GM21619 (cell line): ENCODE measurements around the gene C6orf89.
"Not testable (repeated sequence)": the region's sequence is repeated elsewhere in the genome, so short reads cannot be mapped to it uniquely, and the experiment has no call there.

Experiments
- ATAC-seq: cut with Tn5 transposase; IDR thresholded peaks from one replicate; pipeline ENCODE4 v1.9.1; 2021; ENCODE audit not compliant: unreplicated experiment

C6orf89 gene

DNA sequence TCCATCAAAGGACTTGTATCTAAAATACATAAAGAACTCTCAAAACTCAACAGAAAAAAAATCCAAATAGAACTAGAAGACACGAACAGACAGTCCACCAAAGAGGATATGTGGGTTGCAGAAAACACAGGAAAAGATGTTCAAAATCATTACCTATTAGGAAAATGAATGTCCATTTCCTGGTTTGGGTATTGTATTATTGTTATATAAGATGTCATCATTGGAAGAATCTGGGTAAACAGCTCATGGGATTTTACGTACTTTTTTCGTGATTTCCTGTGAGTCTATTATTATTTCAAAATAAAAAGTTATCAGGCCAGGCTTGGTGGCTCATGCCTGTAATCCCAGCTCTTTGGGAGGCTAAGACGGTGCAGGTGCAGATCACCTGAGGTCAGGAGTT is 59.5 kb downstream of the C6orf89 start:
- no peak for ATAC-seq

DNA sequence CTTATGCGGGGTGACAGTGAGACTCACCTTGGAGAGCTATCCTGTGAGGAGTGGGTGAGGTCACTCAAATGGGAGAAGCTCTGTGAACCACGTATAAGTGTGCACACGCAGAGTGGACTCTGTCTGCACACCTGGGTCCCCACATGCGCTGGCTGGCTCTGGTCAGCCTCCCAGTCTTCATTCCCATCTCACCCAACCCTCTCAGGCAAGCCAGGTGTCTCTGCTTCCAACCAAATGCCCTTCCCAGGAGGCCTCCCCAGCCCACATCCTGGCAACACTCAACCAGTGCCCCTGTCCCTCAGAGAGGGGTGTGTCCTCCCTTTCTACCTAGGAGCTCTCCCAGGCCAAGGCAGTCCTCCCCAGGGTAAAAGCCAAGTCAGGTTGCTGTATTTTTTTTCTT is 60.8 kb downstream of the C6orf89 start:
- ATAC-seq: no peak

DNA sequence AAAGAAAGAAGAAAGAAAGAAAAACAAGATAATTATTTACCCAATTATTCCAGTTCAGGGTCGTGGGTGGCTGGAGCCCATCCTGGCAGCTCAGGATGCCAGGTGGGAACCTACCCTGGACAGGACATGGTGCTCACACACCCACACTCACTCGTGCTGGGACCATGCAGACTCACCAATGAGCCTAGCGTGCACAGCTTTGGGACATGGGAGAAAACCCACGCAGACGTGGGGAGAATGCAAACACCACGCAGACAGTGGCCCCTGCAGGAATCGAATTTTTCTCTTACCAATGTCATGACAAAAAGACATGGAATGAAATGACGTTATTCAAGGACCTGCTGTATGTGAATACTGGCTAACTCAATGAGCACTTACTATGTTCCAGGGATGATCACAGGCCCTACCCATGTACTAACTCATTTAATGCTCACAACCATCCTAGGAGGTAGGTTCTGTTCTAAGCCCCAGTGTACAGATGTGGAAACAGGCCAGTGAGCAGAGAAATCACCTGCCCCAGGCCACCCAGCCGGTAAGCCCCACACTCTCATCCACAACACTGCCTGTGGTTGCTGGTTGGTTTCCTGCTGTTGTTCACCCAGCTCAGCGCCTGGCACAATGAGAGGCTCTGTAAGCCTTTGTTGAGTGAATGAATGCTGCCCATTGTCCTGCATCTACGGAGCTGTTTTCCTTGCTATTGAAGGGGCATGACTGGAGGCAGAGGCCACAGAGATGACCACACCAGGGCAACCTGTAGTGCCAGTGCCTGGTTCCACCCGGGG is 62.0 kb downstream of the C6orf89 start:
- no peak for ATAC-seq

DNA sequence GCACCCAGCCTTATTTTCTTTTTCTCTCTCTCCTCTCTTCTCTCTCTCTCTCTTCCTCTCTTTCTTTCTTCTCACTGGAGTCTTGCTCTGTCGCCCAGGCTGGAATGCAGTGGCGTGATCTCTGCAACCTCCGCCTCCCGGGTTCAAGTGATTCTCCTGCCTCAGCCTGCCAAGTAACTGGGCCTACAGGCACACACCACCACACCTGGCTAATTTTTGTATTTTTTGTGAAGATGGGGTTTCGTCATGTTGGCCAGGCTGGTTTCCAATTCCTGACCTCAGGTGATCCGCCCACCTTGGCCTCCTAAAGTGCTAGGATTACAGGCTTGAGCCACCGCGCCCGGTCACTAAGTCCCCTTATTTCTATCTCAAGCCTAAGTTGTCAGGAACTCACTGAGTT is 63.3 kb downstream of the C6orf89 start:
- ATAC-seq: not testable (repeated sequence)

DNA sequence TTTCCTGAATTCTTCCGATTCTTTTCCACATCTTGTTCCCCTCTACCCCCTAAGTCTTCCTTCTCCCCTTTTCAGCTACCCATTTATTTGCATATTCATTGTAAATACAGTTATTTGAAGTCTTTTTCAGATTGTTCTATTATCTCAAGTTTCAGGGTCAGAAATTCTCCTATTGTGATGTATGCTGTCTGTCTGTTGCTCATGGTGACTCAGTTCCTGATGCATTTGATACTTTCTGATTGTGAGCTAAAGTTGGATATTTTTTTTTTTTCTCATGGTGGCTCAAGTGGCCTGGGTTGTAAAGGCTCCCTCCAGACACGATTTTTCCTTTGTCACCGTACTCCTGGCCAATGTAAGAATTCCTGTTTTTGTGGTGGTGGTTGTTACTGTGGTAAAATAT is 63.9 kb downstream of the C6orf89 start:
- no peak for ATAC-seq

DNA sequence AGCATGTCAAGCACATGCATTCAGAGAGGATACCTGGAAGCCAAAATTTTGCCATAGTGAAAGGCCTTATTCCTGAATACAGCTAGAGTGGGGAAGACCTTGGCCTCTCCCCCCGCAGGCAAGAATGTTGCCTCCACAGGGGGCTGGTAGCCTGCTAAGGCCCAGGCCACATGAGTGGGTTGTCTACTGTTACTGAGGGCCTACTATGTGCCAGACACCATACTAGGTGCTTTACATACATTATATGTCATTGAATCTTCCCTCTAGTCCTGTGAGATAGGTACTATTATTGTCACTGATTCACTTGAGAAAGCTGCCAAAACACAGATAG is 68.1 kb downstream of the C6orf89 start:
- no peak for ATAC-seq

DNA sequence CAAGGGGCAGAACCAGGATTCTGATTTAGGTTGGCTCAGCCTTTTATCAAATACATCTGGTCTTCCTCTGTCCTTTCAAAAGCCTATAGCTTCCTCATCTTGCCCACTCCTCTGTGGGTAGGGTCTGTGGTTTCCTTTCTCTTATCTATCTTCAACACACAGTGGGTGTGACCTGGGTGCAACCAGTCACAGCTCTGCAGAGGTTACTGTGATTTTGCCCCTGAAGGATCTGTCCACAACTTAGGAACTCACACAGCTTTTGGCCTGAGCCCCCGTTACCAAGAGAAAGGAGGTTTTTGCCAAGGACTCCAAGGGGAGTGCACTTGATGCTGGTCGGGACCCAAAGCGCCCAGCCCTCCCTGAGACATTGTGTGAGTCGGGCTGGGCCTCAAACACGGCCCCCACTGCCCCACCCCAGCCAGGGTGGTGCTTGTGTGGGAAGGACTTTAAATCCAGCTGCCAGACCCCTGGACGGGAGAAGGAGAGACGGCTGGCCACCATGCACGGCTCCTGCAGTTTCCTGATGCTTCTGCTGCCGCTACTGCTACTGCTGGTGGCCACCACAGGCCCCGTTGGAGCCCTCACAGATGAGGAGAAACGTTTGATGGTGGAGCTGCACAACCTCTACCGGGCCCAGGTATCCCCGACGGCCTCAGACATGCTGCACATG is 68.6 kb downstream of the C6orf89 start, which contains the start of gene PI16:
TSS of gene PI16 (plus strand) at position 477 of the 670 bp plus-strand sequence. CDS start at position 500, 23 bp downstream.
- no peak for ATAC-seq

DNA sequence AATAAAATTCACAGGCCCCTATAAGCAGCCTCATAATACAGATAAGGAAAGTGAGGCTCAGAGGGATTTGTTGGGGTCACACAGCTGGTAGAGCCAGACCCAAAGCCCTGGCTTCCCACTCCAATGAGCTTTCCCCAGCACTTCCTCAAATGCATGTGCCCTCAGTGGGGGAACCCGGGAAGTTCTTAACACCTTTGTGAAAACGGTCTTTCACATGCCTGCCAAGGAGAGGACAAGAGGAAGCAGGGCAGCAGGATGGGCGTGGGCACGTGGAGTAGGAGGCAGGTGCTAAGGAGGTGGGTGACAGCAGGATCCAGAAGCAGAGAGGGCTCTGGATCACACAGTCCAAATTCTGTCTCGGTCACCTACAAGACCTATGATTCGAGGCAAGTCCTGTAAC is 69.4 kb downstream of the C6orf89 start:
- no peak for ATAC-seq

DNA sequence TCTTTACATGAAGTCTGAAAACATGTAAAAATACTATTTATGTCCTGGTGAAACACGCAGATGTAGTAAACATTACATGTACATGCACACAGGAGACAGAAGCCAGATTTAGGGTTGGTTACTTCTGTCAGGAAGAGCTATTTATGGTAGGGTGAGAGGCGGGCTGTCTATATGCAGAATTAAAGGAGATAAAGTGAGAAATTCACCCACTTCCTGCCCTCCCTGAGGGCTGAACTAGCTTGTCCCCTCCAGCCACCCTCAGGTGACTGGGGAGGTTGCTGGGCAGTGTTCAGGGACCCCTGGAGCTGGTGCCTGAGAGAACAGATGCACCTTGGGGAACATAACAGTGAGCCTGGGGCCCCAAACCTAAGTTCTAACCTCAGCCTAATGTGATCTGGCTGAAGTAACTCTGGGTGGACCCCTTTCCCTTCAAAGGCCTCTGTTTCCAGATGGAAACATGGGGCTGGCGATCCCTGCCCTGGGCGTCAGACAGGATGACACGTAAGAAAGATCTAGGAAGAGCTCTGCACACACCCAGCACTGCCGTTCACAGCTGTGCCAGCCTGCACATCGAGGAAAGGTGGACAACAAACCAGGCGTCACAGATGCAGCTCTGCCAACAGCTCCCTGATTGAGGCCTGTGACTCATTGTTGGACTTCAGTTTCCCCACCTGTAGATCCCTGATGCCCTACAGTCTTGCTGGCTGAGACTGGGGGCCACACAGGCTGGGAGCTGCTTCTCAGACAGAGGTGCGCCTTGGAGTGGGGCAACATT is 70.1 kb downstream of the C6orf89 start:
- no peak for ATAC-seq

DNA sequence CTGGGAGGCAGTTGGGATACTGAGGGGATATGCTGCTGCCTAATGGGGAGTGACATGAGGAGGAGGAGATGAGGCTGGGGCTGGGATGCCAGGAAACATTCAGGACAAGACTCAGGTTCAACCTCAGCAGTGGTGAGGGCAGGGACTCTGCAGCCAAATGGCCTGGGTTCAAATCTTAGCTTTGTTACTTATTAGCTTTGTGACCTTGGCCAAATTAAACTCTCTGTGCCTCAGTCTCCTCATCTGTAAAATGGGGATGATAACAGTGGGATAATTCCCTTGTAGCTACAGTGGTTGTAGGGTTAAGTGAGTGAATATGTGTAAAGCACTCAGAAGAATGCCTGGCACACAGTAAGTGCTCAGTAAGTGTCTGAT is 70.7 kb downstream of the C6orf89 start:
- ATAC-seq: no peak

DNA sequence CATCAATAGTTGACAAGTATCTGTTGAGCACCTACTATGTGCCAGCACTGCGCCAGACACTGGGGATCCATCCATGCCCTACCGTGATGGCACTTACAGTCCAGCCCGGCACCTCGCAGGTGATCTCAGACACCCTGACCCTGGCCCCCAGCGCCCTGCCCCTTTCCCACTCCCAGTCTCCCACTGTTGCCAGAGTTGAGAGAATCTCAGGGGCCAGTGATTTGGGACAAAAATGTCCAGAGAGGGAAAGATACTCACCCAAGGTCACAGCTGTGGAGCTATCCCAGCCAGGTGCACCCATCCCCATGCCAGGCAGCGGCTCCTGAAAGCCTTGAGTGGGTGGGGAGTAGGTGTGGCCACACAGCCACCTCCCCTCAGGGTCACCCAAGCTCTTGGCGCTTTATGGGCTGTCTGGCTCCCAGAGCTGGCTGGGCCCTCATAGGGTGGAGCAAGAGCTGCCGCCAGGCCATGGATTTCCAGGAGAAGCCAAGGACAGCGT is 72.1 kb downstream of the C6orf89 start:
- no peak for ATAC-seq

DNA sequence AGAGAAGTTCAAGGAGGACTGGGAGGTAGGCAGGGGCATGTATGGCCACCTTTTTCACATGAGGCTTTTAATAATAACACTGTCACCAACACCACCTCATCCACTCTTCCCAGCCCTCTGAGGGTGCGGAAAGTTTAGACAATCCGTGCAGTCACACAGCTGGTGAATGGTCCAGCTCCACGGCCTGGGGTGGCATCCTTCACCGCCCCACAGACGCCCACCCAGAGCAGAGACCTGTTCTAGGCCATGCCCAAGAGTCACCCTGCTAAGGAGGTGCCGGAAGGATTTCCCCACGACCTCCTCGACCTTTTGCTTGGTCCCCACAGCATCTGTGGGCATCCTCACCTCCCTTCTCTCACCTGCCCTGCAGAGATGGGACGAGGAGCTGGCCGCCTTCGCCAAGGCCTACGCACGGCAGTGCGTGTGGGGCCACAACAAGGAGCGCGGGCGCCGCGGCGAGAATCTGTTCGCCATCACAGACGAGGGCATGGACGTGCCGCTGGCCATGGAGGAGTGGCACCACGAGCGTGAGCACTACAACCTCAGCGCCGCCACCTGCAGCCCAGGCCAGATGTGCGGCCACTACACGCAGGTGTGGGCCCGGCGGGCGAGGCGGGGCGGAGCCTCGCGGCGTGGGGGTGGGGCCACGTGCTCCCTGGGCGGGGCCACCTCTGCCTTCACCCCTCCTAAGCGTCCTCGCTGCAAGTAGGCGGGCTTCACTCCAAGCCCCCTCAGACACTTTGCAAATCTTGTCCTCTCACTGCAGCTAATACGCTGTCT is 73.2 kb downstream of the C6orf89 start:
- ATAC-seq: no peak

DNA sequence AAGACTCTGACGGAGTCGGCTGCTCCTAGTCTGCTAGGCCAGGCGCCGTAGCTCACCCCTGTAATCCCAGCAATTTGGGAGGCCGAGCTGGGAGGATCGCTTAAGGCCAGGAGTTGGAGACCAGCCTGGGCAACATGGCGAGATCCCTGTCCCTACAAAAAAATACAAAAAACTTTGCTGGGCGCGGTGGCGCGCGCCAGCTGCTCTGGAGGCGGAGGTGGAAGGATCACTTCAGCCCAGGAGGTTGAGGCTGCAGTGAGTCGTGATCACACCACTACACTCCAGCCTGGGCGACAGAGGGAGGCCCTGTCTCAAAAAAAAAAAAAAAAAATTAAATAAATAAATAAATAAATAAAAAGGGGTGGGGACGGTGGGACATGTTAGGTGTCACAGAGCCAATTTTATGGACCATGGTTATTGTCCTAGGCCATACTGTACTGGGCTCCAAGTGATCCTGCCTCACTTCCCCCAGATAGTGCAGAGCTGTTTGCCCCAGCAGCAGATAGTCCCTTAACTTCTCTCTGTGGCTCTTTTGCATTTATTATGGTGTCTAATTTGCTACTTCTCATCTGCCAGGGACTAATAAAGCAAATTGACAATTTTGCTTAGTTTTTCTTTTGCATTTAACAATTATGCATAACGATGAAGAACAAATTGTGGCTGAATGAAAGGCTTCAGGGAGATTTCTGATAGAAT is 74.0 kb downstream of the C6orf89 start:
- ATAC-seq: no peak

DNA sequence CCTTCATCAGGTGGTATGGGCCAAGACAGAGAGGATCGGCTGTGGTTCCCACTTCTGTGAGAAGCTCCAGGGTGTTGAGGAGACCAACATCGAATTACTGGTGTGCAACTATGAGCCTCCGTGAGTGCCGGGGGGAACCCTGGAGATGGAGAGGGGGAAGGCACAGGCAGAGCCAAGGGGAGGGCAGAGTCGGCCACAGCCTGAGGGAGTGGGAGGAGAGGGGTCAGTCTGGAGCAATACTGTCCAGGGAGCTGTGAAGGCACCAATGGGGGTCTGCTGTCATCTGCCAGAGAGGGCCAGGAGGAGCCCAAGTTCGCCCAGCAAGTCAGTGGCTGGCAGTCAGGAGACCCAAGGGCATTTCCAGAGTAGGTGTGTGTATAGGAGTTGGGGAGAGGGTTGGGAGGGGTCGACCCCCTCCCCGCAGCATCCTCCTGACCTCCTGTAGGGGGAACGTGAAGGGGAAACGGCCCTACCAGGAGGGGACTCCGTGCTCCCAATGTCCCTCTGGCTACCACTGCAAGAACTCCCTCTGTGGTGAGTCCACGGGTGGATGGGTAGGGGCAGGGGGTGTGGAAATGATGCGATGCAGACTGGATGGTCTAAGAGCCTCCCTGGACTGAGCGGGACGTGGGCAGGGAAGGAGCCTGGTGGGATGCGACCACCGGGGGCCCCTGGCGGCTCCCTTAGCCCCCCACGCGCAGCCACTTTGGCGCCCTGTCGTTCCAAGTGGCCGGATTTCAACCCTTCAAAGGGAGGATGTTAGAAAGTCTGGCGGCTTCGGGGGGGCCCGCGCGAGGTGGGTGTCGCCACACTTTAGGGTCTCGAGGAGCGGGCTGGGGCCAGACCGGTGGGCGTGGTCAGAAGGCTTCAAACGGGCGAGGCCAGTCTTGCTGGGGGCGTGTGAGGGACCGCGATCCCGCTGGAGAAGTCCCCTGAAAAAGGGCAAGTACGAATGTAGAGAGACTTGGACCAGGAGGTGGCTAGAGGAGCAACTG is 76.0 kb downstream of the C6orf89 start:
- ATAC-seq: no peak

DNA sequence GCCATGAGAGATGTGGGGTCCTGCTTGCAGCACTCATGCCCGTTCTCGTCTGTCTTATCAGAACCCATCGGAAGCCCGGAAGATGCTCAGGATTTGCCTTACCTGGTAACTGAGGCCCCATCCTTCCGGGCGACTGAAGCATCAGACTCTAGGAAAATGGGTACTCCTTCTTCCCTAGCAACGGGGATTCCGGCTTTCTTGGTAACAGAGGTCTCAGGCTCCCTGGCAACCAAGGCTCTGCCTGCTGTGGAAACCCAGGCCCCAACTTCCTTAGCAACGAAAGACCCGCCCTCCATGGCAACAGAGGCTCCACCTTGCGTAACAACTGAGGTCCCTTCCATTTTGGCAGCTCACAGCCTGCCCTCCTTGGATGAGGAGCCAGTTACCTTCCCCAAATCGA is 77.1 kb downstream of the C6orf89 start:
- ATAC-seq: no peak

DNA sequence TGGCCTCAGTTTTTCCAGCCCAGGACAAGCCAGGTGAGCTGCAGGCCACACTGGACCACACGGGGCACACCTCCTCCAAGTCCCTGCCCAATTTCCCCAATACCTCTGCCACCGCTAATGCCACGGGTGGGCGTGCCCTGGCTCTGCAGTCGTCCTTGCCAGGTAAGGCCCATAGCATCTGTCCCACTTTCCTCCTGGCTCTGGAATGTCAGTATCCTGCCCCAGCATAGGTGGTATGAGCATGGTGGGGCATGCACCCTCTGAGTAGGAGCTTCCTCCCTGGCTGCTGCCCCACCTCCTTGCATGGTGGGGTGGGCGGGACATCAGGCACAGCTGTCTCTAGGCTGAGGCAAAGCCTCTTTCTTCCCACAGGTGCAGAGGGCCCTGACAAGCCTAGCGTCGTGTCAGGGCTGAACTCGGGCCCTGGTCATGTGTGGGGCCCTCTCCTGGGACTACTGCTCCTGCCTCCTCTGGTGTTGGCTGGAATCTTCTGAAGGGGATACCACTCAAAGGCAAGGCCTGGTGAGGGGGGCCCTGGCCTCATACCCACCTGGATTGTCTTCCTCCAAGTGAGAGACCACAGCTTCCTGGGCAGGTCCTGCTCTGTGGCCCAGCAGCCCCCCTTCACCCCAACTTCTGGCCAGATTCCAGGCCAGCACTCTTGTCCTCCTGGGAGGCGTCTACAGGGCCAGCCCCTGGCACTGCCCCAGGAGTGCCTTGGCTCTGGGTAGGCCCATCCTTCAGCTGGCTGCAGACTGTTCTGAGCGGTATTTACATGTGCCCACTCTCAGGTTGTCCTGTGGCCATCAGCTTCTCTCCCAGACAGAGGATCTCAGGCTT is 77.9 kb downstream of the C6orf89 start:
- ATAC-seq: no peak

DNA sequence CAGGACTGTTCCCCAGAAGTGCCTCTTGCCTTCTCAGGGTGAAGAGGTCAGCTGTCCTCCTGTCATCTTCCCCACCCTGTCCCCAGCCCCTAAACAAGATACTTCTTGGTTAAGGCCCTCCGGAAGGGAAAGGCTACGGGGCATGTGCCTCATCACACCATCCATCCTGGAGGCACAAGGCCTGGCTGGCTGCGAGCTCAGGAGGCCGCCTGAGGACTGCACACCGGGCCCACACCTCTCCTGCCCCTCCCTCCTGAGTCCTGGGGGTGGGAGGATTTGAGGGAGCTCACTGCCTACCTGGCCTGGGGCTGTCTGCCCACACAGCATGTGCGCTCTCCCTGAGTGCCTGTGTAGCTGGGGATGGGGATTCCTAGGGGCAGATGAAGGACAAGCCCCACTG is 78.6 kb downstream of the C6orf89 start:
- ATAC-seq: no peak

DNA sequence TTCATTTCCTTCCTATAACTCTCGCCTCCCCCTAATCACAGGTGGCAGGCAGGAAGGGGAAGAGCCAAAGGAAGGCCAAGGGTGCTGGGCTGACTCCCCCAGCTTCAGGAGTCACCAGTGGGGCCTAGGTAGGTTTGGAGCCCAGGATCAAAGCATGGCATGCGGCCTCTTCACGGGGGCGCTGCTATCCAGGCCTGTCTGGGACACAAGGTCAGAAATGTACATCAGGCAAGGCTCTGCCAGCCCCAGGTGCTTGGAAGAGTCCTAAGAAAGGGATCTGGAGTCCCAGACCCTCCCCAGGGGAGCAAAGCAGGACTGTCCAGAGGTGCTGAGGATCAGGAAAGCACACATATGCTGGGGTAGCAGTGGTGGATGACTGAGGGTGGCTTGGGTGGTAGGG is 79.2 kb downstream of the C6orf89 start:
- ATAC-seq: no peak
